GM12873 (cell line): ENCODE measurements around the gene LMNTD2.

Source experiments
- TF ChIP-seq, protein P1 (sequence below): IDR thresholded peaks from 2 replicates; pipeline ENCODE4 v1.5.1; 2012; ENCODE audit warnings: low read depth, mild to moderate bottlenecking, moderate library complexity, low read length, control low read depth; ENCODE audit not compliant: insufficient read depth; ENCODE audit errors: missing control alignments

Gene LMNTD2

DNA sequence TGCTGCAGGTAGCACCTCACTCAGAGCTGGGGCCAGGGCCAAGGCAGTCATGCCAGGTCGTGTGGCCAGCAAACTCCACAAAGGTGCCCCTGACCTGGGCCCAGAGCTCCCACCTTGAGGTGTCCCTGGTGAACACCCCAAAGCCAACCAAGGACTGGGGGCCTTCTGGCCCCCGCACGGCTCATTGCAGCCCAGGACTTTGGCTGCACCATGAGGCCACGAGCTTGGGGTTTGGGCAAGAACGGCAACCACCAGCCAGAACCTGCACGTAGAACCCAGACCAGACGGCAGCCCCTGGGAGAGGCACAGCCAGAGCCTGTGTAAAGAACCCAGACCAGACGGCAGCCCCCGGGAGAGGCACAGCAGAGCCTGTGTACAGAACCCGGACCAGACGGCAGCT is 15.4 kb downstream of the LMNTD2 start:
- TF ChIP-seq, protein P1, sequence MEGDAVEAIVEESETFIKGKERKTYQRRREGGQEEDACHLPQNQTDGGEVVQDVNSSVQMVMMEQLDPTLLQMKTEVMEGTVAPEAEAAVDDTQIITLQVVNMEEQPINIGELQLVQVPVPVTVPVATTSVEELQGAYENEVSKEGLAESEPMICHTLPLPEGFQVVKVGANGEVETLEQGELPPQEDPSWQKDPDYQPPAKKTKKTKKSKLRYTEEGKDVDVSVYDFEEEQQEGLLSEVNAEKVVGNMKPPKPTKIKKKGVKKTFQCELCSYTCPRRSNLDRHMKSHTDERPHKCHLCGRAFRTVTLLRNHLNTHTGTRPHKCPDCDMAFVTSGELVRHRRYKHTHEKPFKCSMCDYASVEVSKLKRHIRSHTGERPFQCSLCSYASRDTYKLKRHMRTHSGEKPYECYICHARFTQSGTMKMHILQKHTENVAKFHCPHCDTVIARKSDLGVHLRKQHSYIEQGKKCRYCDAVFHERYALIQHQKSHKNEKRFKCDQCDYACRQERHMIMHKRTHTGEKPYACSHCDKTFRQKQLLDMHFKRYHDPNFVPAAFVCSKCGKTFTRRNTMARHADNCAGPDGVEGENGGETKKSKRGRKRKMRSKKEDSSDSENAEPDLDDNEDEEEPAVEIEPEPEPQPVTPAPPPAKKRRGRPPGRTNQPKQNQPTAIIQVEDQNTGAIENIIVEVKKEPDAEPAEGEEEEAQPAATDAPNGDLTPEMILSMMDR = no peak

DNA sequence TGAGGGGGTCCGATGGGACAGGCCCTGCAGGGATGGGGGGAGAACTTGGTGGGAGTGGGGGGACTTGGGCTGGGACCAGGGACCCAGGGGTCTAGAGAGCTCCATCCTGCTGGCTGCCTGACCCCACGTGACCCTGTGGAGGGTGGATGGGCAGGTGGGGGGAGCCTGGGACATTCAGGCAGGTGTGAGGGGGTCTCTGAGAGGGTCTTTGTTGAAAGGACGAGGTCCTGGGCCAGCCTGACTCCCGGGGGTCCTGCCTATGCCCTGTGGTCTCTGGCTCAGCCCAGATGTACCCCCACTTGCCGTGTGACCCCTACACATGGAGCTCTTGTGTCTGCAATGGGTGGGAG is 15.7 kb downstream of the LMNTD2 start:
- TF ChIP-seq, protein P1 = no peak

DNA sequence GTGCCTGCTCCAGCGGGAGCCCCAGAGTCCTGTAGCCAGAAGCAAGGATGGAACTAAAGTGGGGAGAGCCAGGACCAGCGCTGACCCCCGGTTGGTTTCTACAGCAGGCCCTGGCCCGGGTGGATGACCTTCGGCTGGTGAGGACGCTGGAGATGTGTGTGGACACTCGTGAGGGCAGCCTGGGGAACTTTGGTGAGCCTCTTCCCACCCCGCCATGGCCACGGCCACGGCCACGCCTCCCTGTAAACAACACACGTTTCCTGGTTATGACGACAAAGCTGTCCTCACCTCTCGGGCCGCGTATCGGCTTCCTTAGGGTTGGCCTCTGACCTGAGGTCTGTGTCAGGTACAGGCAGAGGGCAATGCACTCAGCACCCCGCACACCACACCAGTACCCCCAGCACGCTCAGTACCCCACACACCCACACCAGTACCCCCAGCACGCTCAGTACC is 19.1 kb downstream of the LMNTD2 start:
- TF ChIP-seq, protein P1 = no peak

GRCh38 chr11:540583-541432 is 19.7 kb downstream of the LMNTD2 start:
- TF ChIP-seq, protein P1 = no peak

DNA sequence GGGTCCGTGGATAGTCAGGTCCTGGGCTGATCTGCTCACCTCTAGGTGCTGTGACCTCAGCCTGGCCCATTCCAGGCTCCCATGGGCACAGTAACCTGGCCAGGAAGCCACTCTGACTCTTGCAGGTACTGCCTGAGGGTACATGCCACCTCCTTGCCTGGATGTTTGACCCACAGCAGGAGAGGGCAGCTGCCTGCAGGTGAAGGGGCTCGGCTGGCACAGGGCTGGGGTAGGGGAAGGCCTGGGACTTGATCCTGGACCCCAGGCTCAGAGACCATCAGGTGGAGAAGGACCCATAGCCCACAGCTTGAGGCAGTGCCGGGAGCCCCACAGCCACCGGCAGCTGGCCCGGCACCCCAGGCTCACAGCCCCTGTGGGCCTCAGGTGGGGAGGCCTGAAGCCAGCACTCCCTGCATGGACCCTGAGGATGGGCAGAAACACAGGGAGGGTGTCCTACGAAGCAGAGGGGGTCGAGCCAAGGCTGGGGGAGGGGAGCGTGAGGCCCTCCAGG is 20.5 kb downstream of the LMNTD2 start:
- TF ChIP-seq, protein P1 = no peak

- TF ChIP-seq, protein P1 = no peak
Measured at GRCh38 chr11:538431-539051, 22.0 kb downstream of the LMNTD2 start.
